Eye (tissue), 1 donor: ENCODE results near the gene XRCC3.

ENCODE experiments used
- DNase-seq: peaks from one replicate; pipeline ENCODE4 v3.0.0-alpha.2; 2015

The XRCC3 gene

GRCh38 chr14:103738166-103738565 lies 22.9 kb upstream of the XRCC3 start:
- no peak for DNase-seq

GRCh38 chr14:103737432-103738045 lies 22.3 kb upstream of the XRCC3 start:
- DNase-seq = no peak

- DNase-seq = no peak
Observed at GRCh38 chr14:103736546-103737431, 21.5 kb upstream of the XRCC3 start.

- DNase-seq = no peak
Observed at GRCh38 chr14:103735815-103736545, 20.7 kb upstream of the XRCC3 start.

- DNase-seq = no peak
Observed at GRCh38 chr14:103735439-103735814, 20.2 kb upstream of the XRCC3 start.

GRCh38 chr14:103735022-103735421 lies 19.8 kb upstream of the XRCC3 start:
- no peak for DNase-seq

GRCh38 chr14:103734081-103734888 lies 19.0 kb upstream of the XRCC3 start:
- no peak for DNase-seq

GRCh38 chr14:103733651-103734050 lies 18.4 kb upstream of the XRCC3 start:
- no peak for DNase-seq

- no peak for DNase-seq
Observed at GRCh38 chr14:103732868-103733620, 17.8 kb upstream of the XRCC3 start.

GRCh38 chr14:103731916-103732867 lies 16.9 kb upstream of the XRCC3 start:
- no peak for DNase-seq

GRCh38 chr14:103731481-103731880 lies 16.2 kb upstream of the XRCC3 start:
- DNase-seq = no peak

- no peak for DNase-seq
Observed at GRCh38 chr14:103730490-103731035, 15.3 kb upstream of the XRCC3 start.

- DNase-seq = no peak
Observed at GRCh38 chr14:103729496-103730448, 14.5 kb upstream of the XRCC3 start.

- DNase-seq = no peak
Observed at GRCh38 chr14:103728721-103729120, 13.5 kb upstream of the XRCC3 start.

GRCh38 chr14:103728141-103728540 lies 12.9 kb upstream of the XRCC3 start:
- DNase-seq = no peak

- DNase-seq = no peak
Observed at GRCh38 chr14:103727313-103727980, 12.2 kb upstream of the XRCC3 start.

GRCh38 chr14:103726474-103726873 lies 11.2 kb upstream of the XRCC3 start:
- no peak for DNase-seq

- no peak for DNase-seq
Observed at GRCh38 chr14:103725739-103726395, 10.6 kb upstream of the XRCC3 start.
